ENCODE results near the gene RAI1.

RAI1 gene

DNA sequence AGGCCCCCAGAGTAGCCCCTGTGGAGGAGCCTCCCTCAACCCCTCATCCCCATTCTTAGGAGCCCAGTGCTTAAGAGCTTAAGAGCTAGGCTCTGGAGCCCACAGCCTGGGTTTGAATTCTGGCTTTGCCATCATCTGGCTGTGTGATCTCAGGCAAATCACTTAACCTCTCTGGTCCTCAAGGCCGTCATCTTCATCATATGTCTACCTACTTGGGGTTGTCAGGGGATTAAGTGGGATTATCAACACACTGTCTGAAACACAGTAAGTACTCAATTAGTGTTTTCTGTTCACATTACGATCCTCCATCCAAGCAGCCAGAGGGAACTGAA, 150.7 kb downstream of the RAI1 start:
- DNase-seq (ENCODE audit: low read depth): no peak

DNA sequence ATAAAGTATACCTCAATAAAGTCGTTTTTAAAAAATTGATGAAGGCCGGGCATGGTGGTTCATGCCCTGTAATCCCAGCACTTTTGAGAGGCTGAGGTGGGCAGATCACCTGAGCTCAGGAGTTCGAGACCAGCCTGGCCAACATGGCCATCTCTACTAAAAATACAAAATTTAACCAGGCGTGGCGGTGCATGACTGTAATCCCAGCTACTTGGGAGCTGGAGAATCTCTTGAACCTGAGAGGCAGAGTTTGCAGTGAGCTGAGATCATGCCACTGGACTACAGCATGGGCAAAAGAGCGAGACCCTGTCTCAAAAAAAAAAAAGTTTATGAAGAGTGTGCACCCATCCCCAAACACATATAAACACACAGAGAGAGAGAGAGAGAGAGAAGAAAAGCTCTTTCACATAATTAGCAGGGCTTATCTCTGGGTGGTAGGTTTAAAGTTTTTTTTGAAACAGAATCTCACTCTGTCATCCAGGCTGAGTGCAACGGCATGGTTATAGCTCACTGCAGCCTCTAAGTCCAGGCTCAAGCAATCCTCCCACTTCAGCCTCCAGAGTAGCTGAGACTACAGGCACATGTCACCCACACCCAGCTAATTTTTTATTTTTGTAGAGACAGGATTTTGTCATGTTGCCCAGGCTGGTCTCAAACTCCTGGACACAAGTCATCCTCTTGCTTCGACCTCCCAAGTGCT, 152.6 kb downstream of the RAI1 start:
- DNase-seq (ENCODE audit: low read depth): no peak

DNA sequence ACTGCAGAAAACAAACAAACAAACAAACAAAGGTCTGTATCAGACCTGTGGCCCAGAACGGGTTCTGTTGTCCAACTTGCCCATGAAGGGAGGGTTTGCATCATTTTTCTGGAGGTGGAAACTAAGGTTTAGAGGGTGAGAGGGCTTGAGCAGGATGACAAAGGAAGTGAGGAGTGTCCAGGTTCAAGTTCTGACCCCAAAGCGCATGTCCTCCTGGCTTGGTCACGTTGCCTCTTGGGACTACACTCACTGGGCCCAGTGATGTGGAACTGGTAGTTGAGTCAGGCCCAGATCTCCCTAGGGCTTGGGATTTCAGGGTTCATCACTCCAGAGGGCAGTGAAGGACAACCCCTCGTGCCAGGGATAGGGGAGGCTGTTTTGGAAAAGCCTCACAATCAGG, 153.7 kb downstream of the RAI1 start:
- DNase-seq (ENCODE audit: low read depth): no peak

DNA sequence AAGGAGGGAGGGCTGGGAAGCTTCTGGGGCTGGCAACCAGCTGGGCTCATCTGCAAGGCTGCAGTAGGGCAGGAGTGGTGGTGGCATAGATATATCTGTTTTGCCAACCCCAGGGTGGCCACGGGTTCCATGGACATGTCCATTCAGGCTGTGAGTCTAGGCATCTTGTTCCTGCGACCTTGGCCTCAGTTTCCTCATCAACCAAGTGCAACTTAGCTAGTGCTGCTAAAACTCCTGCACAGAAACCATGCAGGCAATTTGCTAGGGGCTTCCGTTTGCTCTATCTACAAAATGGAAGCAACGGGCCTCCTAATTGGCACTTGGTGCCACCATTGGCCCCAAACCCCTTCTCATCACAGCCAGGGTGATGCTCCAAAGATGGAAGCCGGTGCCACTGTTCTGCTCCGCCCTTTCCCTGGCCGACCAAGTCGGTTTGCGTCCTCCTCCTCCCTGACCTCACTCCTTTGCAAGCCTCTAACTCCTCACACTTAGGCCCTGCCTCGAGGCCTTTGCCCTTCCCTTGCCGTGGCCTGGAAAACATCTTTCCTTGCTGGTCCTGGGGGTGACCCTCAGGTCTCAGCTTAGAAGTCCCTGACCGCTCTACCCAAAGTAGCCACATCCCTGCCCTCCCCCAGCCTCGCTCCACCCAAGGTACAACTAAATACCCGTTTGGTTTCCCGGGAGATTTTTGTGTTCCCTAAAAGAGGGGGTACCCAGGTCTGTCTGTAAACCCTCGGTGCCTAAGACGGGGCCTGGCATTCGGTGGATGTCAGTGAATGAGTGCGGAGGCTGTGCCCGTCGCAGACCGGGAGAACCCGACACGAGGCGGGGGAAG, 154.4 kb downstream of the RAI1 start:
- DNase-seq (ENCODE audit: low read depth): no peak

DNA sequence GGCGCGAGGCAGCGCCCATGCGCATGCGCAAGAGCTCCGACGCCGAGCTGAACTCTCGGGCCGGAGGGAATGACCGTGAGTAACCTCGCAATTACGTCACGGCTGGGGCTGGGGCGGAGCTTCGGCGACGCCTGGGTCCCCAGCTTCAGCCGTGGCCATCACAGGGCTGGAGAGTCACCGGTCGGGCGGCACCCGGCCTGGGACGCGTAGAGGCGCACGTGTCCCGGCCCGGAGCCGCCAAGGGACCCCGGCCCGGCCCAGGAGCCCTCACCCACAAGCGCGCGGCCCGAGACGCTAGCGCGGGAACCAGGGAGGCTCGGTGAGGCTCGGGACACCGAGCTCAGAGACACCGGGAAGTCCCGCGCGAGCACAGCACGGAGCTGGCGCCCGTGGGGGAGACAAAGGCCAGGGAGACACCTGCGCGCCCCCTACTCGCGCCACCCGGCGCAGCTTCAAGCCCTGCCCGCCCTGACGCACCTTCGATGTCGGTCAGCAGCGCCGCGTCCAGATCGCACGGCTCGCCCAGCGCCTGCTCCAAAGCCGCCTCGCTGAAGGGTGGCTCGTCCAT, 155.1 kb downstream of the RAI1 start:
- peak; percentile 95 for DNase-seq (ENCODE audit: low read depth)

DNA sequence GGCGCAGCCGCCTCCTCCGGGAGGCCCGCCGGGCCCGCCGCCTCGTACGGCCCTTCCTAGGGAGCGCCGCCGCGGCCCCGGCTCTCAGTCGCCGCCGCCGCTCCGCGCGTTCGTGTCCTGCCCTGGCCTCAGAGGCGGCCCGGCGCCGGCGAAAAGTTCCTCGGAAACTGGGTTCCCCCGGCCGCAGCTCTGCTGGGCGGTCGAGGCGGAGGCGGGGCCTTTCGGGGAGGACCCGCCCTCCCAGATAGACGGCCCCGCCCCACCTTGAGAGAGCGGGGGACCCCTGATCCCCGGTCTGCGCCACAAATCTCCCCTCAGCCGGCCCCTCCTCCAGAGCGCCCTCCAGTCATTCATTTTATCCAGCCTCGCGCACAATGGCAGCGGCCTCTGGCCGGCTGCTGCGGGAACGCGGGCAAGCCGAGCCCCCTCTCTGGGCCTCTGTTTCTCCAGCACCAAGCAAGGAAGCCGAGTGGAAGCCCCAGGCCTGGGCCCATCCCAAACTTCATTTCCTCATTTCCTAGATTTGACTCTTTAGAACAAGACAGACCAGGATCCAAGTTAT, 155.6 kb downstream of the RAI1 start, which contains the start of gene SREBF1:
SREBF1 (minus strand) TSS at position 169 of the 562 bp plus-strand sequence. CDS start 169 bp downstream, outside the sequence.
- peak; percentile 44 for DNase-seq (ENCODE audit: low read depth)

DNA sequence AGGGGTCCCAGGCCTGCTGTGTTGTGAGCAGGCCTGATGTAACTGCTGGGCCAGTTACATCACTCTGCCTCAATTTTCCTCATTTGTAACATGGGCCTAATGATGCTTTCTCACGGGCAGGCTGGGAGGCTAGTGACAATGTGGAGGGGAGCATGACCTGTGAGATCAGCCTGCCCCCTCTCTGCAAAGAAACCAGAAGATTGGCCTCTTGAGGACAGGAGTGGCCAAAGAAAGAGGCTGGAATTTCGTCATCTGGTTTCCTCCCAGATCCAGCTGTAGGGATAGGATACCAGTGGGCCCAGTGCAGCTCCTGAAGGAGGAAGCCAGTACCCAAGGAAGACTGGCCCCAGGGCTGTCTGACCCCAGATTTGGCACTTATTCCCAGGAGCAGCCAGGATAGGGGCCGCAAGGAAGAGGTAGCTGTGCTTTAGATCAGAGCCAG, 156.1 kb downstream of the RAI1 start:
- no peak for DNase-seq (ENCODE audit: low read depth)

DNA sequence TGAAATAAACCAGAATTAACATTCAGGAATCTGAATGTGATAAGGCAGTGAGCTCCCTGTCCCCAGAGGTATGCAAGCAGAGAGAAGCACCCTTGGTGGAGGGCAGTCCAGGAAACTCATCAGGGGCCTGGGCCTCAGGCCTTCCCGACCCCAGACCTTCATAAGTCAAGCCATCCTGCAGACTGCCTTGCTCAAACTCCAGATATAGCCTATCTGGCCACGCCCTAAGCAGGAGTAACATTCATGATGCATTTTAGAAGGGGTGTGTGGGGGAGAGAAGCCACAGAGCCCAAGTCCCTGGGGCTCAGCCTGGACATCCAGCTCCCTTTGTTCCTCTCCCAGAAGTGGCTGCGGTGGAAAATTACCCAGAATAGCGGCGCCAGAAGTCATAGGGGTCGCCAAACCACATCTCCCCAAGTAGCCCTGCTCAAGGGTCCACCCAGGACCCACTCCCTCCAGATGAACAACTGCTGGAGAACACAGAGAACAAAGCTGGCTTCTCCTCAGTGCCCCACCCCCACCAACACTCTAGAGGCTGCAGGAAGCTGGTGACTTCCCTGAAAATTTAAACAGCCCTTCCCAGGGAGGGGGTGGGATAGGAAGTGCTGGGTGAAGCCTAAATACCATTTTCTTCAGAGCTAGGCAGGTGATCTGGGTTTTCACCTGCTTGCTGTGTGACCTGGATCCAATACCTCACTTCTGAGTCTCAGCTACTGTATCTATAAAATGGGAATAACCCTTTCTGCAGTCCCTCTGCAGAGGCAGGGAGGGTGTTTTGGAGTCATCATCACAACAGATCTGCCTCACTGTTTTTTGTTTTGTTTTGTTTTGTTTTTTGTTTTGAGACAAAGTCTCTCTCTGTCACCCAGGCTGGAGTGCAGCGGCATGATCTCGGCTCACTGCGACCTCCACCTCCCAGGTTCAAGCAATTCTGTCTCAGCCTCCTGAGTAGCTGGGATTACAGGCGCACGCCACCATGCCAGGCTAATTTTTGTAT, 157.0 kb downstream of the RAI1 start:
- no peak for DNase-seq (ENCODE audit: low read depth)

DNA sequence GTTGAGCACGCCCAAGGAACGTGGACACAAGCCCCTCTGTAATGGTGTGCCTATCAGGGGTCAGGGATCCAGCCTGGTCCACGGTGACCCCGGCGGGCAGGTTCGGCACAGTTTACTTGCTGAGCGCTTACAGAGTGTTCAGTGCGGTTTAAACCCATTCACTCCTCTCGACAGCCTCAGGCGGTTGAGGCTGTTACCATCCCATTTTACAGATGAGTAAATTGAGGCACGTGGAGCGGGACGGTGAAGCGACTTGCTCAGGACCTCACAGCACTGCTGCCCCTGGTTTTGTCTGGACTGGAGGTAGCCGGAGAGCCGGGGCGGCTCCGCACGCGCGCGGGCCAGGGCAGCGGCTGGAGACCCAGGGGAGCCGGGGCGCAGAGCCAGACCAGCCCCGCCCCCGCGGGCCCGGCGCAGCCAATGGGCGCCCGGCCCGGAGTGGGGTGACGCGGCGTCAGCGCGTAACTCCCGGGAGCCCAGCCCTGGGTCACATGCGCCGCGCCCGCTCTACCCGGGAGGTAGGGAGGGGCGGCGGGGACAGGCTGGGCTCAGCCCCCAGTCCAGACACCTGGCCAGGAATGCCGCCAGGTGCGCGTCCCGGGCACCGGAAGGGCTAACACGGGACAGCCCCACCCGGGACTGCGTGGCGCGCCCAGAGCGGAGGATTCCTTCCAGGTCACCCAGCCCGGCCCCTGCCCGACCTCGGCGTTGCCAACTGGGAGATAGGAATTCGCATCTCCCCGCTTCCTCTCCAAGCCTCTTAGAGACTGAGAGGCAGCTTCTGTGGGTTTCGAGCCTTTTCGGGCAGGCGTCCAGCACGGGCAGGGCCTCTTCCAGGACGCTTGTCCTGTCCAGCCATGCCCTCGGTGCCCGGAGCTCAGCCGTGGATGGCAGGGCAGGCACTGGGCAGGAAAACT, 158.8 kb downstream of the RAI1 start:
- DNase-seq (ENCODE audit: low read depth): peak; percentile 61

DNA sequence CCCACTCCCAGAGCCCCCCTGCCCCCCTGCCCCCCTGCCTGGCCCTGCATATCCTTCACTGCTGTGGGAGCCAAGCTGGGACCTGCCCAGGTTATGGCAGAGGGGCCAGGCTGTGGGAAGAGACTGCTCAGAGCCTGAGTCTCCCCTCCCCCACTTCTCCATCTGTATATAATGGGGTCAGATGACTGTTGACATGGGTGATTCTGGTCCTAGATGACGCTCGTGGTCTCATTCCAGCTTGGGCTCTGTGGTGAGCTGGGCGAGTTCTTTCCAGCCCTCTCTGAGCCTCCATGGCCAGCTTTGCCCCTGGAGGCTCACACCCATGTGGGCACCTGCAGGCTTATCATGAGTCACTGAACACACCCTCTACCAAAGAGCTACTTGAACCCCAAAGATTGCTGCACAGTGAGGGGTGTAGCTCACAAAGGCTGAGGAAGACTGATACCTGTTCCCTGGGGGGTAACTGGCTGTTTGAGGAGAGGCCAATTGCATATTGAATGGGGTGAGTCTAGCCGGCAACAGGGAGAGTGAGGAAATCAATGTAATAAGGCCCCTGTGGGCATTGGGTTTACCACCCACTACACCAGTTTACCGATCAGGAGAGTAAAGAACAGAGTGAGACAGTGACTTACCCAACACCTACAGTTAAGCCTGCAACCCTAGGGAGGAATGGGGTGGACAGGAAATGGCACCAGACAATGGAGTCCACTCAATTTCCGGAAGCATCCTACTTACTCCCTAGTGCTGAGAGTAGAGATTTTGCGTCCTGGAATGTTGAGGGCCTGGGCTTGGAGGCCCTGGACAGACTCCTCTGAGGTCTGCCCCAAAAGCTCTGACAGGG, 159.7 kb downstream of the RAI1 start:
- DNase-seq (ENCODE audit: low read depth): no peak

DNA sequence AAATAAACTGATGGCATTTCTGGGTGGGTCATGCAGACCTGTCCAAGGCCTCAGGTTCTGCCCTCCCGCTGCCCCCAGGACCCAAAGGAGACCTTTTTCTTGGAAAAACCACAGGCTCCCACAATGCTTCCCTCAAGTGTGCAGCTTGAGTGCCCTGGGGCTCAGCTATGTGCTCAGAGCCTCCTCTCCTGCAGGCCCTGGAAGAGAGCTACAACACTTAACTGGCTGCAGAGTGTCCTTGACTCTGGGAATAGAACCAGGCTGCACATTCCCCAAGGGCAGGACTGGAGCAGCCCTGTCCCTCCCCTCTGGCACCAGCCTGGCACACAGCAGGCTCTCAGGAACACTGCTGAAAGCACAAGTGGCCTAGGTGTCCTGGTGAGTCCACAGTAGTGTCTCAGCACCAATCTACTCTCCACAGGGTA, 160.4 kb downstream of the RAI1 start:
- no peak for DNase-seq (ENCODE audit: low read depth)

DNA sequence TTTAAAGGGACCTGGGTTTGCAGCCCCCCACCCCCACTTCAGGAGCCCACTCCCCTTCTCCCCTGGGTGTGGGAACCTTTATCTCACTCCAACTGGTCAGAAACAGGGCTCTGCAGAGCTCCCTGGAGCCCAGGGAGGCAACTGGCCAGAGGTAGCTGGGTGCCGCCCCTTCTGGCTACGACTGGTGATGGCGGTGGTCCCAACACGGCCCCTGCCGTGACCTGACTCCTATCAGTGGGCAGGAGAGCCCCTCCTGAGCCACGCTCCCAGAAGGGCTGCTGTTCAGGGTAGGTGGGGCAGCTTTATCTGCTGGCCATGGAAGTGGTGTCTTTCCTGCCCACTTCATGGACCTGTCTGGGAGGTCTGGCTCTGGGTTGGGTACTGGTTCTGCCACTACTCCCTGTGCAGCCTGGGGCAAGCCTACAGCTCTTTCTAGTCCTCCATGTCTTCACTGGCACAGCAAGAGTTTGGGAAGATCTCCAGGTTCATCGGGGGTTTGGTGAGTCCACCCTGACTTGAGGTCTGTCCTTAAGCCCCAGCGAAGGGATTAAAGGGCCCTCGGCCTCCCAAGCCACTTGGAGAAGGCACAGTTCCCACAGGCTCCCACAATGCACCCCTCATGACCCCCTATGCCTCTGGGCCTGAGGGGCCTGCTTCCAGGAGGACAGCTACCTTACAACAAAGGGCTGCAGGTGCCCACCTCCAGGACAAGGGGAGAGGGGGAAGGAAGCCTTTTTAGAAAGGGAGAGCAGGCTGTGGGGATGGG, 161.0 kb downstream of the RAI1 start:
- DNase-seq (ENCODE audit: low read depth): no peak

DNA sequence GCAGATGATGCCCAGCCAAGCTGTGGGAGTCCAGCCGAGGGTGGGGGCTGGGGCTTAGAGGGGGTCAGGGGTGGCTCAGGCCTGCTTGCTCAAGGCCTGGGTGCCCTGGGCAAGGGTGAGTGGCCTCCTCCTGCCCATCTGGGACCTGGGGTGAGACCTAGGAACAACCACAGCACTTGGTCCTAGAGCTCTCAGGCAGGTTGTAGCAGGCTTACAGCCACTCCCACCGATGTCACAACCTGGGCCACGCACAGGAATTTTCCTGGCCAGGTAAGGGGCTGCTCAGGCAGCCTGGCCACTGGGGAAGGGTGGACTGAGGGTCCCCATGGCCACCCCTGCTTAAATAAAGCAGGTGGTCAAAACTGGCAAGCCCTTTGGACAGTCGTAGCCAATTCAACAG, 161.8 kb downstream of the RAI1 start:
- DNase-seq (ENCODE audit: low read depth): no peak

DNA sequence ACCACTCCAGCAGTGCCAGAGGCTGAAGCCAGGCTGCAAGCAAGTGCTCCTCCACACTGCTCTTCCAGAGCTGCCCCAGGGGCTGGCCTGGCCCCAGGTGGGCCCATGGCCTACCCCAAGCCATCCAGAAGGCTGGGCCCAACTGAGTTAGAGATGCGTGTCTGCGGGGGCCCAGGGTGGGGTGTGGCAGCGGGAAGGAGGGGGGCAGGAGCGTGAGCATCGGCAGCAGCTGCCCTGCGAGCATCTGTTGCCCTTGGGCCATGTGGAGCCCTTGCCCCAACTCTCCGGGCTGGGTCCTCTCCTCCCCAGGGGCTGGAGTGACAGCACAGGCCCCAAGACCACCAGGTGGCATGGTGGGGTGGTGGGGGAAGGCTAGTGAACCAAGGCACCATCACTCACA, 162.8 kb downstream of the RAI1 start:
- no peak for DNase-seq (ENCODE audit: low read depth)

DNA sequence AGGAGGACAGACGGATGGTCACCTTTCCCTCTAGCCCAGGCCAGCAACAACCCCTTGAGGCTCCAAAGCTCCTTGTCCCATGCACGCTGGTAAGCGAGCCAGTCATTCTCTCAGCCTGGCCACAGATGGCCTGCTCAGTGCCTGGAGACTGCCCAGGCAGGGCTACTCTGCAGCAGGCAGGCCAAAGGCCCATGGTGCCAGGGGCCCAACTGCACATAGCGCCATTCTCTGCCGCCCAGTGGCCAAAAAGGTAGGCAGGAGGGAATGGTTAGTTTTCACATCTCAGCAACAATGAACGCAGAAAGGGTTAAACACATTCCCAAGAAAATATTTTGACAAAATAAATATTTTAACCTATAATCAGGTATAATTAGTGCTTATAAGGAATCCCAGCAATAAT, 163.2 kb downstream of the RAI1 start:
- no peak for DNase-seq (ENCODE audit: low read depth)

DNA sequence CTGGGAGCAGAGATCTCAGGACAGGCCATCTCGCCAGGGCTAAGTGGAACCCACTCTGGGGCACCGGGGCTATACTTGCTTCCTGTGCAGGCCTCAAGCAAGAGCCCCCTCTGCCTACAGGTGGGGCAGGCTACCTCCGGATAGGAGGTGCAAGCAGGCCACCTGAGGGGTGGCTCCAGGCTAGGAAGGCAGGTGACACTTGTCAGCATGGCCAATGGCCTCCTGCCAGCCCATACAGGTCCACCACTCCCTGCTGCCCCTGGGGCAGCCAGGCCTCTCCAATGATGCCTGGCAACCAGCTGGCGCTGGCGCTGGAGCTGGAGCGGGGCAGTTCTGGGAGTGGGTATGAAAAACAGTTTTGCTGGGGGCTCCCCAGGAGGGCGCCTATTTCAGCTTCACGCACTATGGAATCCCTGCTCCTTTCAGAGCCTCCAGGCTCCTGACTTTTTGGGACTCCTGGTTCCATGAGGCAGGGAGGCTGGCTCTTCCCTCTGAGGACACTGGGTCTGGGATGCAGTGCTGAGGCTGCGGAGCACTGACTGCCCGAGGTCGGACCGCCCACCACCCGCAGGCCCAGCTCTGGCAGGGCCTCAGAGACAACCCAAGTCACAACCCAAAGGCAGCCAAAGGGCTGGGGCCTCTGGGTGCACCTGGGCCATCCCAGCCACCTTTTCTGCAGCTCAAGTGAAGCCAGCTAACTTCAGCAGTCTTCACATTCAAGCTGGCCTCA, 164.0 kb downstream of the RAI1 start:
- no peak for DNase-seq (ENCODE audit: low read depth)

DNA sequence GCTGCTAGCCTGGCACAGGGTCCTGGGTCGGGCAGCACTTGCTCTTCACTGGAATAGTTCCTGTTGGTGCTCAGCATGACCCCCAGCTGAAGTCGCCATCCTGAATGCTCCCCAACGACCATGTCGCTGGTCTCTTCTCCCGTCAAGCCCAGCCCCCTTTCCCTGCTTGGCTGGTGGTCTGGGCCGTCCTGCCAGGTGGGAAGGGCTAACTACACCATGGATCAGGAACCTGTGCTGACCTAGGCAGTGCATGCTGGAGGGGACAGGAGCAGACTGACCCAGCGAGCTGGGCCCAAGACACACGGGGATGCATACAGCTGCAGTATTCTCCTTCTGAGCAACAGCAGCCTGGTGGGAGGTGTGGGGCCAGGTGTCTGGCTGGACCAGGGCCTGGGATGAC, 164.7 kb downstream of the RAI1 start:
- DNase-seq (ENCODE audit: low read depth): no peak

DNA sequence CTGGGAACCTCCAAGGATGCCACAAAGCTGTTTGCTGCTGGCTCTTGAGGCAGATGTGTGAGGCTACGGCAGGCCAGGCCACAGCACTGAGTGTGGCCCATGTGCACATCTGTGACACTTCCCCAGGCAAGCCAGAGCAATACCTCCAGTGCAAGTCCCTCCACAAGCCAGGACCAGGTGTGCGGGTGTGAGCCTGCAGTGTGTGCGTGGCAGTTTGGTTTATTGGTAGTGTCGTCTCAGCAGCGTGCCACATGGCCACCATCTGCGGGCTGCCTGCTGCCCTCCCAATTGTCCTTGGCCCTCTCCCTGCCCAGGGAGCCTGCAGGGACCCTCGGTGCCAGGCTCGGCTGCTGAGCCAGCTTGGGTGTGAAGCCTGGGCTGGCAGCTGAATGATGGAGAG, 165.4 kb downstream of the RAI1 start:
- DNase-seq (ENCODE audit: low read depth): no peak
